ENCODE measurements around the gene ID3. TPM values are rescaled to one million over a fixed set of nuclear protein-coding genes. Genes with fewer than 3 reads are reported as not detected.

ID3 gene
- total RNA-seq, 1 experiment from 2014 or later: 119 TPM

- peaks cover 15% of the 10 kb centered on the region for H3K27me3 Mint-ChIP-seq (ENCODE audit: low read depth)
- peak overlapping the region; percentile 36 to 100 (median 99); a peak in 6 of 7 replicates for H3K27ac Mint-ChIP-seq
- peaks cover 22% of the 10 kb centered on the region for H3K23me2 ChIP-seq (ENCODE audit: insufficient read length, low read depth, low read length, poor library complexity, severe bottlenecking)
- no peak overlapping the region for H3K23ac ChIP-seq (ENCODE audit: insufficient read length, low read depth, low read length)
- peaks cover 0 to 2% of the 10 kb centered on the region in 2 experiments; a peak in 1 of 5 replicates for H3K9me3 Mint-ChIP-seq
- no peak overlapping the region for H3K56ac ChIP-seq (ENCODE audit: insufficient read length, low read depth, low read length)
- H2BK120ac ChIP-seq (ENCODE audit: low read depth, low read length, poor library complexity, severe bottlenecking): no peak overlapping the region
- peak overlapping the region; percentile 48 for H3T11ph ChIP-seq (ENCODE audit: low read length)
- peaks cover 12% of the 10 kb centered on the region; the same call in 1 of the 2 replicates for H3K4me1 ChIP-seq (ENCODE audit: insufficient read depth, low read length)
- no peak overlapping the region for H2BK5ac ChIP-seq (ENCODE audit: insufficient read length, low read length)
- peak overlapping the region; percentile 49 for H3K18ac ChIP-seq (ENCODE audit: insufficient read length, low read depth, low read length)
- H3K4ac ChIP-seq (ENCODE audit: low read depth, low read length): no peak overlapping the region; the same call in 1 of the 2 replicates
- peaks cover 68 to 76% of the 10 kb centered on the region in 2 experiments for H3K4me1 Mint-ChIP-seq
- H4K20me1 ChIP-seq (ENCODE audit: control insufficient read depth, insufficient read depth, insufficient read length): no peaks in the 10 kb centered on the region
- DNase-seq: peak; percentile 95
- no peak overlapping the region for H2AFZ ChIP-seq (ENCODE audit: low read length)
- TF ChIP-seq CTCF (conservative IDR thresholded peaks at IDR 0.05): no peak
- no peaks in the 10 kb centered on the region for H3K9me3 ChIP-seq (ENCODE audit: control insufficient read depth, low read depth, low read length)
- H2BK15ac ChIP-seq (ENCODE audit: low read depth, low read length): no peak overlapping the region
- no peak overlapping the region for H4K5ac ChIP-seq (ENCODE audit: insufficient read length, low read depth, low read length)
- H3K27ac ChIP-seq (ENCODE audit: insufficient read length, low read depth, low read length): peak overlapping the region; percentile 29
- peak overlapping the region; percentile 42 to 53 for H3K4me3 Mint-ChIP-seq
- H2BK20ac ChIP-seq (ENCODE audit: low read depth, low read length, poor library complexity, severe bottlenecking): peak overlapping the region; percentile 26
- H3K4me2 ChIP-seq (ENCODE audit: insufficient read depth, insufficient read length, low read length): peak overlapping the region; percentile 16
- H3K14ac ChIP-seq (ENCODE audit: insufficient read depth, low read length): peak overlapping the region; percentile 54; the same call in 1 of the 2 replicates
- H2AK5ac ChIP-seq (ENCODE audit: insufficient read length, low read length): no peak overlapping the region
- no peak overlapping the region for H4K91ac ChIP-seq (ENCODE audit: insufficient read length, low read depth, low read length)
- no peaks in the 10 kb centered on the region for H3K27me3 ChIP-seq (ENCODE audit: insufficient read depth, low read length)
- H4K8ac ChIP-seq (replicated peaks; ENCODE audit: insufficient read length, low read depth, low read length): no peak overlapping the region
- WGBS (ENCODE audit: extremely low coverage, insufficient read length, low lambda C conversion rate): no CpG with 5 or more reads among the region's 19 CpGs
- peak overlapping the region; percentile 32 for H3K9ac ChIP-seq (ENCODE audit: extremely low read depth, insufficient read length, low read length)
- H3K36me3 Mint-ChIP-seq (ENCODE audit: insufficient read depth in 1 of 3, low read depth in 3 of 3): peaks cover 9 to 15% (median 12%) of the 10 kb centered on the region in 3 experiments; a peak in 6 of 7 replicates
- H3K79me1 ChIP-seq (ENCODE audit: insufficient read depth, low read depth, low read length, poor library complexity, severe bottlenecking): no peaks in the 10 kb centered on the region
- H3K79me2 ChIP-seq (ENCODE audit: insufficient read depth, low read length): peaks cover 7% of the 10 kb centered on the region; the same call in 1 of the 2 replicates
- no peak overlapping the region for H2BK12ac ChIP-seq (ENCODE audit: insufficient read length, low read depth, low read length)
Measured at GRCh38 chr1:23562137-23562876, 3.0 kb upstream of the ID3 start.
